Activated T-cell treated with anti-CD3 and anti-CD28 coated beads, Interleukin-2, amount 50 U/mL, for 1 hour (primary cell): Measurements from ENCODE around the gene SNTG2.

Experiments used
- DNase-seq: peaks from one replicate; pipeline ENCODE4 v3.0.0-alpha.2; 2020

Gene SNTG2

DNA sequence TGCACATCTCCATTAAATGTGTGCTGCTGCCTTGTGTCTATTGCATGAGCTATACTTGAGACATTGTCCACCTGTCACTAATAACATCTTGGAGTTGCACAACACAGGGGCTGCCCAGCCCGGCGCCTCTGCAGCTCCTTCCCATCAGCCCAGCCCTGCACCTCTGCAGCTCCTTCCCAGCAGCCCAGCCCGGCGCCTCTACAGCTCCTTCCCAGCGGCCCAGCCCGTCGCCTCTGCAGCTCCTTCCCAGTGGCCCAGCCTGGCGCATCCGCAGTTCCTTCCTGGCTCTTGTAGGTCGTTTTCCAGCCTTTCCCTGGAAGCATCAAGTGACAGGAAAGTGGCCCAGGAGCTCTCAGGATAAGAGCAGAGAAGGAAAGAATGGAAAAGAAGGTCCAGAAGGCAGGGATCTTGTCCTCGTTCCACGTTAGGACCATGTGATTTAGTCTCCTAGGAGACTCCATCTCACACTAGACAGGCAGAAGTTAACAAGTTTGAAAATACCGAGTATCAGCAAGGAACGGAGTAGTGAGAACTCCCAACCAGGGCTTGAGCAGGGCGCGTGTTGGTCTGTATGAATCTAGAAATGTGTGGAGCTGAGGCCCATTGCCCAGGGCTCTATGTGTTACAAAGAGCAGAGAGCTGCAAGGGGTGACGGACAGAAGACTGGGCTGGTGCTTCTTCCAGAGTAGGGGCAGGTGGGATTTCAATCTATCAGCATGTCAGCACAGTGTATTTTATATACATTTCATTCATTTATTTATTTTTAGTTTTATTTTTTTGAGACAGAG, 346.9 kb downstream of the SNTG2 start:
- DNase-seq, result no peak

GRCh38 chr2:1299043-1299442, 348.4 kb downstream of the SNTG2 start:
- no peak for DNase-seq

DNA sequence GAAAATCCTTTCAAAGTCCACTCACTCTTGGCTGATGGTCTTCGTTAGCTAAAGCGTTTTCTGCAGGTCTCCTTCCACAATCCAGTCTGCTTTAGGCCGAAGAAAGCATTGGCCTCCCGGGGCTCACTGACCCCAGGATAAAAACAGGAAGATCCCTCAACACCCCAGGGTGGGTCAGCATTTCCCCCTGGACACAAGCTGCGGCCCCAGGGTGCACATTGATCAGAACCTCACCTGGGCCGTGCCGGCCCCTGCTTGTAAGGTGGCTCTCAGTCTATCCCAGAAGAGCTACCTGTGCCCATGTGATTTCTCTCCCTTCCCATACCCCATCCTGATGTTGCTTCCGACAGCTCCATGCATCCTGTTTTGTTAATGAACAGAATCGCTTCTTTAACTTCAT, 349.6 kb downstream of the SNTG2 start:
- DNase-seq, result no peak

GRCh38 chr2:1301056-1301455, 350.4 kb downstream of the SNTG2 start:
- no peak for DNase-seq

GRCh38 chr2:1305342-1306013, 354.8 kb downstream of the SNTG2 start:
- no peak for DNase-seq

DNA sequence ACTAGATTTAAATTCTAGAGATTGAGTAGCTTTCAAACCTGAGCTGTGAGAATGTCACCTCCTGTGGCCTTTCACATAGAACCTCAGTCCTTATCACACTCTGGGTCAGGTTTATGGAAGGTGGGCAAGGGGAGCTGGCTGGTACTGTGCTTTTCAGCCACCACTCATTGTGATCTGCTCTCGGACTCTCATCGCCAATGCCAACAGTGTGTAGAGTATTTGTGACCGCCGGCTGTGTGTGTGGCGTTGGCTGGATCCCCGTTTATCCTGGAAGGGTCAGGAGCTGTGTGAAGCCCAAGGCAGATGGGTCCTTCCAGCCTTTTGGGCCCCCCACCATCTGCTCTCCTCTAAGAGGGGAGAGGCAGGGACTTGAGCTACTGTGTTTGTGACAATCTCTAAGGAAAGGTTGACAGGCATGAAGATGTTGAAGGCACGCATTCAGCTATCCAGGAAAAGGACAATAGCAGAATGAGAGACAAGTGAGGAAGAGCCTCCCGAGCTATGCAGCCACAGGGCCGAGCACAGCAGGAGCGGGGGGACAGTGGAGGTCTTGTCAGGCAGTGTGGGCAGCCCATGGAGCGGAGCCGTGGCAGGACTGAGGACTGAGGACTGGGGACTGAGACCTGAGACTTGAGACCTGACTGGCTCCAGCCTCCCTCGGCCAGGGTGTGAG, 355.5 kb downstream of the SNTG2 start:
- DNase-seq, result no peak

- no peak for DNase-seq
Measured at GRCh38 chr2:1306687-1307516, 356.3 kb downstream of the SNTG2 start.

DNA sequence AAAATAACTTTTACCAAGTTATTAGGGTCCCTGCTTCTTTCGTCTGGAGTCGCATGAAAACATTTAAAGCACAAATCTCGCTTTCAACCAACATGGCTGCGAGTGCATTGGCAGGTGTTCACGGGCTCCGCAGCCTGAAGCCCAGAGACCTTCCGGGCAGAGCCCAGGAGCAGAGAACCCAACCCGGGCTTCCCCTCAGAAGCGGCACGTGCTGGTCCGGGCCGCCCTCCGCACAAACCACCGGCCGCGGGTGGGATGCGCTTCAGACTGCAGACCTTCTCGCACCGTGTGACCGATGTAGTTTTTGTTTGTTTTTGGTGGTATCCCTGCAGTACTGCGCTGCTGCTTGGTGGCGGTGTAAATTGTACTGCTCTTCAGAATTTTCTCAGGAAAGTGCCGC, 357.0 kb downstream of the SNTG2 start:
- no peak for DNase-seq

- DNase-seq, result no peak
Measured at GRCh38 chr2:1308678-1309077, 358.0 kb downstream of the SNTG2 start.

- no peak for DNase-seq
Measured at GRCh38 chr2:1309507-1309906, 358.9 kb downstream of the SNTG2 start.

DNA sequence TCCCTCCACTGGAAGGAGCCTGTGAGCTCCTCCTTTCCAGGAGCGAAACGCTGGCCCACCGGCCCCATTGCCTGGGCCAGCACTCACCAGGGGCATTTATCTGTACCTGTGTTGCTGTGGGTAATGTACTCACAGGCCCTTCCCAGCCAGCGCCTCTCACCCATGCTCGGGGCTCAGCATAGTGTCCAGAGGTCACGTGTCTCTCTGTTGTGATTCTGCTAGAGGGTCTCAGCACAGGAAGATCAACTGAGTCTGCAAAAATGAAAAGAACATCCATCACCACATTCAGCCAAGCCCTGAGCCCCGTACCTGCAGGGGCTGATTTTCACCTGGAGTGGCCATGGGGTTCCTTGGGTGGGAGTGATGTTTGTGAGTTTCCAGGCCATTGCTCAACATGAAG, 359.6 kb downstream of the SNTG2 start:
- no peak for DNase-seq

DNA sequence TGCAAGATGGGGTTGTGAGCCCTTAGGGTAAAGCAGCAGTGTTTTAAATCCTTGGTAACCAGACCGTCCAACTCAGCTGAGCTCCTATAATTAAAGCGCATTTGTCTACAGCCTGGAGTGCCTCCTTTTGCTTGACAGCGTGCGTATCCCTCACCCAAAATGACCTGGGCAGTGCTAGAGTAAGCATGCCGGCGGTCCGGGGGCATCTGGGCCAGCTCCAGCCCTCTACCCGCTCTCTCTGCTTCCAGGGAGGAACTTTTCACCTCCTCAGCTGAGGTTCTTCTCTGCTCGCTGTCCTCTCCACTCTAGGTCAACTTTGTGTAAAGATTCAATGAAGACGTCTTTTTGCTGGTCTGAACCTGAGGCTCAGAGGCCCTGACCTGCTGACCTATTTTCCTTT, 360.2 kb downstream of the SNTG2 start:
- DNase-seq, result no peak

- DNase-seq, result no peak
Measured at GRCh38 chr2:1313240-1313924, 362.7 kb downstream of the SNTG2 start.

DNA sequence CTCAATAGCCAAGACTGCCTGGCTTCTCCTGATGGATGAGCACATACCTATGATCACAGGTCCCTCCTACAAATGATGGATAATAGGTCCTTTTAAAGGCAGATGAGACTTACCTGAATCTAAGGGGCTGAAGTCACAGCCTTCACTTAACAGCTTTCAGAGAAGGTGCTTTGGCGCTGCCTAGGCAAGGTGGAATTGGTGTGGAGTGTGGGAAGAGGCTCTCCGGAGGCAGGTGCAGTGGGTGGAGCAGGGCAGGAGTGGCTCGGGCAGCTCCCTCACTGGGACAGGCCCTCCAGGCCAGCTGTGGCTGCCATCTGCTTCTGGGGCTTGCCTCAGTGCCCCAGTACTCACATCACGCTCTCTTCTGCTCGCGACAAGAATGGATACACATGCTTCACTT, 363.6 kb downstream of the SNTG2 start:
- no peak for DNase-seq

DNA sequence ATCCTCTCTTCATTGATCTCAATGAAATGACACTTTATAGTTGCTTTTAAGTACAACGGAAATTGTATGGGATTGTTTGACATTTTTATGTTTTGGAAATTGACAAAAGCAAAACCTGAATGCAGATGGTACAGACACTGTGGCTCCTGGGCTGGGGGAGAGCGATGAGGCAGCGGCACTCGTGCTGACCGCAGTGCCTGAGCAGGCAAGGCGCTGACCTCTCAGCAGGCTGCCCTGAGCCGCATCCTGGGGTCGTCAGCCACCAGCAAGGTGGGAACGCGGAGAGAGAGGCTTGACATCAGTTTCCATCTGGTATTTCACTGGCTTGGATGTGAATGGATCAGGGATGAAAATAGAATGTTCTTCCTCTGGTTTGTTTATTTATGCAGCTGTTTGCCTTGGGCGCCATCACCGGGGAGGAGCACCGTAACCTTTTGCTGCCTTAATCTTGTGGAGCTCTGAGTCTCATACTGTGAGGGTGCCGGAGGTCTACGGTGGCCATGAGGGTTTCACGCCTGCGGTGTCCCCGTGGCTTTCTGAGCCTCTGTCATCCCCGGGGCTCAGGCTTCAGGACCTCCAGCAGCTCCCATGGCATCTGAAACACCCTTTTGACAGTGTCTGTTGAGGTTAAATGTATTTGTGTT, 367.8 kb downstream of the SNTG2 start:
- DNase-seq, result no peak

- no peak for DNase-seq
Measured at GRCh38 chr2:1319393-1319792, 368.7 kb downstream of the SNTG2 start.

- no peak for DNase-seq
Measured at GRCh38 chr2:1321321-1321720, 370.7 kb downstream of the SNTG2 start.

GRCh38 chr2:1324884-1325283, 374.2 kb downstream of the SNTG2 start:
- no peak for DNase-seq

DNA sequence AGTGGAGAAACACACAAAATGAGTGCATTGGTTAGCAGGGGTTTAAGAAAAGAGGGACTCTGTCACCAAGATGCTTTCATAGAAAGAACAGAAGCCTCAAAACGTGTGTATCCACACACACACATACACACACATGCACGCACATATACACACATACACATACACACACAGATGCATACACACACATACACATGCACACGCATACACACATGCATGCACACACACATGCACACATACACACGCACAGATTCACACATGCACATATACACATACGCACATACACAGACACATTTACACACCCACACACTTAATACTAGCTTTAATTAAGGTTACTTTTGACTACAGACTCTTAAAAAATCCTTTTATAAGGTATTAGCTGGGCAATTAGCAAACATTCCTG, 378.0 kb downstream of the SNTG2 start:
- no peak for DNase-seq

- DNase-seq, result no peak
Measured at GRCh38 chr2:1339388-1340140, 388.9 kb downstream of the SNTG2 start.

GRCh38 chr2:1340141-1340512, 389.5 kb downstream of the SNTG2 start:
- DNase-seq, result no peak
